HG03159 (cell line): ENCODE data around the gene OVCH2.
"Not testable (repeated sequence)": the region's sequence is repeated elsewhere in the genome, so short reads cannot be mapped to it uniquely, and the experiment has no call there.

Source experiments
- ATAC-seq: cut with Tn5 transposase; IDR thresholded peaks from one replicate; pipeline ENCODE4 v1.9.1; 2021; ENCODE audit warnings: mild to moderate bottlenecking, moderate library complexity; ENCODE audit not compliant: unreplicated experiment

OVCH2 gene

GRCh38 chr11:7671347-7672215 lies 34.7 kb downstream of the OVCH2 start:
- ATAC-seq = peak; percentile 60

- ATAC-seq = no peak
Observed at GRCh38 chr11:7670641-7671040, 35.6 kb downstream of the OVCH2 start.

- no peak for ATAC-seq
Observed at GRCh38 chr11:7668911-7669310, 37.4 kb downstream of the OVCH2 start.

GRCh38 chr11:7668464-7668863 lies 37.8 kb downstream of the OVCH2 start:
- ATAC-seq = no peak

GRCh38 chr11:7667460-7667859 lies 38.8 kb downstream of the OVCH2 start:
- ATAC-seq = no peak

GRCh38 chr11:7666292-7666866 lies 39.9 kb downstream of the OVCH2 start:
- no peak for ATAC-seq

- peak; percentile 99 for ATAC-seq
Observed at GRCh38 chr11:7665473-7666291, 40.6 kb downstream of the OVCH2 start.

GRCh38 chr11:7664867-7665266 lies 41.4 kb downstream of the OVCH2 start:
- no peak for ATAC-seq

GRCh38 chr11:7663531-7663930 lies 42.7 kb downstream of the OVCH2 start:
- ATAC-seq = not testable (repeated sequence)

GRCh38 chr11:7657306-7658025 lies 48.8 kb downstream of the OVCH2 start:
- no peak for ATAC-seq

- no peak for ATAC-seq
Observed at GRCh38 chr11:7656704-7657103, 49.6 kb downstream of the OVCH2 start.

- ATAC-seq = no peak
Observed at GRCh38 chr11:7655253-7656217, 50.7 kb downstream of the OVCH2 start.

GRCh38 chr11:7654195-7654705 lies 52.0 kb downstream of the OVCH2 start:
- ATAC-seq = no peak

- ATAC-seq = no peak
Observed at GRCh38 chr11:7651700-7652099, 54.6 kb downstream of the OVCH2 start.

- no peak for ATAC-seq
Observed at GRCh38 chr11:7651140-7651551, 55.1 kb downstream of the OVCH2 start.

- ATAC-seq = no peak
Observed at GRCh38 chr11:7648264-7648663, 58.0 kb downstream of the OVCH2 start.

GRCh38 chr11:7646866-7647265 lies 59.4 kb downstream of the OVCH2 start:
- ATAC-seq = no peak

- ATAC-seq = no peak
Observed at GRCh38 chr11:7645206-7645605, 61.1 kb downstream of the OVCH2 start.

- ATAC-seq = no peak
Observed at GRCh38 chr11:7643314-7643713, 63.0 kb downstream of the OVCH2 start.

- no peak for ATAC-seq
Observed at GRCh38 chr11:7642747-7643146, 63.5 kb downstream of the OVCH2 start.
